ENCODE data around the gene GPR160.

DNA sequence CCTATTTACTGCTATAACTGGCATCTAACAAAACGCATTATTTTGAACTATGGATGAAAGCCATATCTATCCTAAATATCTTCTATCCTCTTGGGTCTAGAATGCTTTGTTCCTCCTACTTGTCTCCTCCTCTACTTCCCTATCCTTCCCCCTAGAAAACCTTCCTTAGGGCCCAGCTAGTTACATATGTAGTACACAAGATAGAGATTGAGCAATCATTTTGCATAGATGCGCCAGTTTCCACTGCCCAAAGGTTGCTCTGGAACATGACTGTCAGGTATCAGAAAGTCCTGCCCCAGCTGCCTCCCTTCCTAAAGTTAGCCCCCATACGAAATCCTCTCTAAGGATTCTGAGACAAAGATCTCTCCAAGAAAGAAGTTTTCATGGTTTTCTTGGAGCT, 55.1 kb downstream of the GPR160 start:
- TF ChIP-seq, protein P1, sequence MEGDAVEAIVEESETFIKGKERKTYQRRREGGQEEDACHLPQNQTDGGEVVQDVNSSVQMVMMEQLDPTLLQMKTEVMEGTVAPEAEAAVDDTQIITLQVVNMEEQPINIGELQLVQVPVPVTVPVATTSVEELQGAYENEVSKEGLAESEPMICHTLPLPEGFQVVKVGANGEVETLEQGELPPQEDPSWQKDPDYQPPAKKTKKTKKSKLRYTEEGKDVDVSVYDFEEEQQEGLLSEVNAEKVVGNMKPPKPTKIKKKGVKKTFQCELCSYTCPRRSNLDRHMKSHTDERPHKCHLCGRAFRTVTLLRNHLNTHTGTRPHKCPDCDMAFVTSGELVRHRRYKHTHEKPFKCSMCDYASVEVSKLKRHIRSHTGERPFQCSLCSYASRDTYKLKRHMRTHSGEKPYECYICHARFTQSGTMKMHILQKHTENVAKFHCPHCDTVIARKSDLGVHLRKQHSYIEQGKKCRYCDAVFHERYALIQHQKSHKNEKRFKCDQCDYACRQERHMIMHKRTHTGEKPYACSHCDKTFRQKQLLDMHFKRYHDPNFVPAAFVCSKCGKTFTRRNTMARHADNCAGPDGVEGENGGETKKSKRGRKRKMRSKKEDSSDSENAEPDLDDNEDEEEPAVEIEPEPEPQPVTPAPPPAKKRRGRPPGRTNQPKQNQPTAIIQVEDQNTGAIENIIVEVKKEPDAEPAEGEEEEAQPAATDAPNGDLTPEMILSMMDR (conservative IDR thresholded peaks at IDR 0.05 in 1 of 2, IDR thresholded peaks at IDR 0.05 in 1 of 2; ENCODE audit: extremely low read depth in 1 of 2, insufficient read depth in 1 of 2, low read depth in 1 of 2, low read length in 2 of 2): no peak
- TF ChIP-seq EZH2 (IDR thresholded peaks at IDR 0.05; ENCODE audit: borderline replicate concordance, low read length): no peak
